RWPE1 (cell line): Measurements from ENCODE around the gene TRABD2B.

Experiments
- CTCF ChIA-PET: fragments of 350-600 bp; sonication (Branson Sonifier 250); formaldehyde crosslinking; extraction: SDS; loops from one replicate; lab custom pipeline; 2021; lab: Yijun Ruan, JAX
- POLR2A ChIA-PET: fragments of 400-600 bp; formaldehyde crosslinking; extraction: SDS; loops from one replicate; lab custom pipeline; 2020; ENCODE audit warnings: antibody characterized with exemption; ENCODE audit not compliant: low non-redundant PET; lab: Yijun Ruan, JAX
- DNase-seq: peaks from one replicate; pipeline ENCODE4 v3.0.0; 2012; ENCODE audit warnings: low spot score
- H3K27ac ChIP-seq: fragments of 450-650 bp; 2 replicates; pipeline ENCODE4 v1.5.1; 2017
- TF ChIP-seq, protein P1 (sequence below): fragments of 450-650 bp; conservative IDR thresholded peaks from 2 replicates; pipeline ENCODE4 v1.5.1; 2017; ENCODE audit warnings: low read depth, mild to moderate bottlenecking

TRABD2B gene

DNA sequence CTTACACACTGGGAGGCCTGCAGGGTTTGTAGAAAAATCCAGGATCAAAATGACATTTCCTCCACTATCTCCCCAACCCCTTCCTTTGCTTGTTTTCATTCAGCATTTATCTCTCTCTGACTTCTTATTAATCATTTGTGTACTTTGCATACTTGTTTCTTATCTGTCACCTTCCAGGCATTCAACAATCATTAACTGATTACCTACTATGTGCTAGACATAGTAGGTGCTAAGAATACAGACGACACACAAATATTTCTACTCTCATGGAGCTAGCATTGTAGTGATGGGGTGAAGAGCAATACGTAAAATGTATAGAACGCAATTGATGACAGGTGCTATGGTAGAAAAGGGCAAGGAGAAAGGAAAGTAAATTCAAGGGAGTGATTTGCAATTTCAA is 20.9 kb downstream of the TRABD2B start:
- ChIA-PET POLR2A (interaction anchor here (0.6 kb wide), 1 partner anchor 72 kb away, joined by 4 read pairs; no protein-coding TSS in a partner anchor), CTCF (no interaction called here)
- DNase-seq = no peak
- H3K27ac ChIP-seq = no peak overlapping the region
- TF ChIP-seq, protein P1, sequence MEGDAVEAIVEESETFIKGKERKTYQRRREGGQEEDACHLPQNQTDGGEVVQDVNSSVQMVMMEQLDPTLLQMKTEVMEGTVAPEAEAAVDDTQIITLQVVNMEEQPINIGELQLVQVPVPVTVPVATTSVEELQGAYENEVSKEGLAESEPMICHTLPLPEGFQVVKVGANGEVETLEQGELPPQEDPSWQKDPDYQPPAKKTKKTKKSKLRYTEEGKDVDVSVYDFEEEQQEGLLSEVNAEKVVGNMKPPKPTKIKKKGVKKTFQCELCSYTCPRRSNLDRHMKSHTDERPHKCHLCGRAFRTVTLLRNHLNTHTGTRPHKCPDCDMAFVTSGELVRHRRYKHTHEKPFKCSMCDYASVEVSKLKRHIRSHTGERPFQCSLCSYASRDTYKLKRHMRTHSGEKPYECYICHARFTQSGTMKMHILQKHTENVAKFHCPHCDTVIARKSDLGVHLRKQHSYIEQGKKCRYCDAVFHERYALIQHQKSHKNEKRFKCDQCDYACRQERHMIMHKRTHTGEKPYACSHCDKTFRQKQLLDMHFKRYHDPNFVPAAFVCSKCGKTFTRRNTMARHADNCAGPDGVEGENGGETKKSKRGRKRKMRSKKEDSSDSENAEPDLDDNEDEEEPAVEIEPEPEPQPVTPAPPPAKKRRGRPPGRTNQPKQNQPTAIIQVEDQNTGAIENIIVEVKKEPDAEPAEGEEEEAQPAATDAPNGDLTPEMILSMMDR = no peak

DNA sequence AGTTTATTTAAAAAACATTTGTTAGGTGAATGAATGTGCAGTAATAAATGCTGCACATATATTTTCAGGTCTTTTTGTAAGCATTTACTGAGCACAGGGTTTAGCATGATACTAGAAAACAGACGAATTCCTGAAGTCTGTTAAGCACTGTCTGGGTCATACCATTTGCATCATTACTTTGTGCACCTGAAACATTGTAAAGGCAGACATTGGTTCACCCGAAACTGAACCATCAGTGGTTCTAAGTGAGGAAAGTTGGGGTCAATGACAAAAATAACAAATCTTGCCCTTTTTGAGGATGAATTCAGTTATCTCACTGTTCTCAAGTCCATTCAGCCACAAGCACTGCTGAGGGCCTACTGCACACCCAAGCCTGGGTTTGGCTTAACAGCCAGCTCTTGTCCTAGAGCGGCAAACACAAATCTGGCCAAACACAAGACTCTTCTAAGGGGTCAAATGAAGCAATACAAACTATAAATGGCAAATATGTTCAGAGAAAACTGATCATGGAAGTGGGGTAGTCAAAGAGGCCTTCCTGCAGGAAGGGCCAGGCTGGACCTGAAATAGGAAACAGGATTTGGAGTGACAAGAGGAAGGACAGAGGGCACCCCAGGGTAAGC is 21.8 kb downstream of the TRABD2B start:
- TF ChIP-seq, protein P1 = no peak
- POLR2A ChIA-PET = no interaction called here
- no peak for DNase-seq
- no peak overlapping the region for H3K27ac ChIP-seq
- CTCF ChIA-PET = no interaction called here

DNA sequence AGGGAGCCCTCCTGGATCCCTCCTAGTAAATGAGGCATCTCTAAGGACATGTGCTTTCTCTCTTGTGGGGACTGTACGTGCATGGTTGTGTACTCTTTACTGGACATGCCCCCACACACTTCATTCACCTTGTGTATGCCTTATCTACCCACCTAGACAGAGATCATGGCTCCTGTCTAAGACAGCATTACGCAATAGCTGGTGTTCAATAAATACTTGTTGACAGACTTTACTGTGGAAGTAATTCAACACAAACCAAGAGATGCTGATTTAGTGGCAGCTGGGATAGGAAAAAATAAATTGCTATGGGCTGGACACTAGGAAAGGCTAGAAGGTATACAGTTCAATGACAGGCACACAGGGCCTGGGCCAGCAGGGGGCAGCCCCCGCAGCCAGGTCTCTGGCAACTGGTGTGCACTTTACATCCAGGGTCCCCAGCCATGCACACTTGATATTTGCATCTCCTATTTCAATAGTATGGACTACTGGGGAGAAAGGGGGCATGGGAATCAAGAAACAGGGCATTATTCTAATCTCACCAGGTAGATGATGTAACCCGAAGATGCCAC is 24.2 kb downstream of the TRABD2B start:
- DNase-seq = no peak
- TF ChIP-seq, protein P1 = no peak
- ChIA-PET CTCF (no interaction called here), POLR2A (no interaction called here)
- H3K27ac ChIP-seq = no peak overlapping the region

DNA sequence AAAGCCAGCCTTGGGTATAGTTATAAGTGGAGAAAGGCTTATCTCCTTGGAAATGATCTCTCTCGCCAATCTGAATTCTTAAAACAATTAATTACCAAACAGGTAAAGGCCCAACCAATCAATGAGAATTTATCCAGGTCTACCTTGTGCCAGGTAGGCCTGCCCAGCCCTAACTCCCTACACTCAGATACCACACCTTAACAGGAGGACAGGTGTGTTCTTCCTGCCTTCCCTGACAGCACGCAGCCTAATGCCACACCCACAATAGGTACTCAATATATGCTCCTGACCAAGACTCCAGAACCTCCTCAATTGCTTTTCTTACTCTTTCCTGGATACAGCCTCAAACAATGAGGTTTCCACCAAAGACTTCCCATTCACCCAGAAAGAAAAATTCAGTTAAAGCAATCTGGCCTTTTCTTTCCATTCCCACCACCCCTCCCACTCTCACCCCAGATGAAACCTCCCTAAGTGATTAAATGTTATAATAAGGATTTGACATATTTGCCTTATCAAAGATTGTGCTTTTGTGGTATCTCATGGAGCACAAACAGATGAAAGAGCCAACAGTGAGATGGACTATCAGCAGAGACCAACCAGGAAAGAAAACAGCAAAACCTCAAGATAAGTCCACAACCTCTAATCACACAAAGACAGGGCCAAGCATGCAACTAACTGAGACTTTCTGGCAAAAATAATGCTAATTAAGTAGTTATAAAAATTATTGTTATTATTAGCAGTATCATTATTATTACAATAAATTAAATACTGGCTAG is 25.6 kb downstream of the TRABD2B start:
- no peak for DNase-seq
- ChIA-PET CTCF (no interaction called here), POLR2A (no interaction called here)
- no peak overlapping the region for H3K27ac ChIP-seq
- TF ChIP-seq, protein P1 = no peak

DNA sequence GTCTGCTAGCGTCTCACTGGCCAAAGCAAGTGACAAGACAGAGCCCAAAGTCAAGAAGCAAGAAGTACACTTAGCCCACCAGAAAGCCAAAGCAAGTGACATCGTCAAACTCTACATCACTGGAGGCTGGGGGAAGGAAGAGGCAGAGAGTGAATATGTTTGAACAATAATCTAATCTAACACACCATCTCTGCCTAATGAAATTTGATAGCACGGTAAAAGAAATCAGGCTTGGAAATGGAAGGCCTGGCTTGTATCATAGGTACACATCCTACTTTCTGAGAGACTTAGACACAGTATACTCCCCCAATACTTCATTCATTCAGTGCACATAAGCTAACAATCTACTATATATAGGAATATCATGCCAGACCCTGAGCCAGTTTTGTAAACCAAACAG is 26.3 kb downstream of the TRABD2B start:
- no peak for DNase-seq
- TF ChIP-seq, protein P1 = no peak
- ChIA-PET POLR2A (no interaction called here), CTCF (interaction anchor here (0.6 kb wide), 1 partner anchor 527 kb away, joined by 3 read pairs; no protein-coding TSS in a partner anchor)
- no peak overlapping the region for H3K27ac ChIP-seq

DNA sequence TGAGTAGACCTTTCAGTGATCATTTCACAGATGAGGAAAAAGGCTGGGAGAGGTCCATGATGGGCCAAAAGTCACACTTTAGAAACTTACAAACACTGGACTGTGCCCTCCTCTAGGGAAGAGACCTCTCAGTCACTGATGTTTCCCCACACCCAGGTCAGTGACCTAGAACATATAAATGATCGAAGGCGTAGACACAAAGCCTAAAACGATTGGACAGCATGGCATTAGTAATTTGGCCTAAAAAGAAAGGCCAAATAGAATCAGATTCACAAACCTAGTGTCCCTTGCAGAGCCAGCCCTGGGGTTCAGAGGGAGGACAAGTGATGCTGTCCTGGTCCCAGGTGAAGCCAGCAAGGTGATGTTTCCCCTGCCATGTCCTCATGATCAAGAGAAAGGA is 27.7 kb downstream of the TRABD2B start:
- no peak for DNase-seq
- no peak overlapping the region for H3K27ac ChIP-seq
- ChIA-PET CTCF (interaction anchor here (1.5 kb wide), 1 partner anchor 29 kb away, joined by 4 read pairs; no protein-coding TSS in a partner anchor), POLR2A (interaction anchor here (0.6 kb wide), 1 partner anchor 548 kb away, joined by 3 read pairs; no protein-coding TSS in a partner anchor)
- TF ChIP-seq, protein P1 = no peak
